Mammary epithelial cell (primary cell): ENCODE measurements around the gene KRTAP2-2.

Experiments used
- CTCF ChIP-seq, 2 donors: IDR thresholded peaks in 1 of 2; conservative IDR thresholded peaks in 1 of 2; 2 replicates each; pipeline ENCODE4 v1.5.1; 2011 to 2012; ENCODE audit warnings: inconsistent platforms in 2 of 2, low read length in 2 of 2, mild to moderate bottlenecking in 2 of 2, control low read depth in 1 of 2, low read depth in 1 of 2; ENCODE audit not compliant: insufficient read depth in 1 of 2; ENCODE audit errors: extremely low read depth in 1 of 2
- EZH2 ChIP-seq: IDR thresholded peaks from 2 replicates; pipeline ENCODE4 v1.6.1; 2012; ENCODE audit warnings: low read length, inconsistent platforms, borderline replicate concordance

GRCh38 chr17:41071606-41072360 is 16.8 kb upstream of the KRTAP2-2 start:
- no peak for TF ChIP-seq EZH2
- TF ChIP-seq CTCF (conservative IDR thresholded peaks at IDR 0.05 in 1 of 2, IDR thresholded peaks at IDR 0.05 in 1 of 2; ENCODE audit: extremely low read depth in 1 of 2, insufficient read depth in 1 of 2, low read depth in 1 of 2, low read length in 2 of 2): no peak
